Measurements from ENCODE around the gene CDCA7L. TPM values are rescaled to one million over a fixed set of nuclear protein-coding genes. Genes with fewer than 3 reads are reported as not detected.

Gene CDCA7L
- 10 to 100 TPM; 26.6 to 34.9 (median 31.1) TPM for total RNA-seq
- polyA plus RNA-seq = 10 to 100 TPM; 15.4 to 38.6 (median 19.5) TPM
- long read RNA-seq, donor 1, partial matches to known transcripts = 0 of 6 reads
- long read RNA-seq, donor 1, other reads (novel, unspliced or antisense) = 0 of 6 reads
- long read RNA-seq, donor 2, partial matches to known transcripts = 0 of 3 reads
- long read RNA-seq, donor 2, other reads (novel, unspliced or antisense) = 0 of 3 reads

DNA sequence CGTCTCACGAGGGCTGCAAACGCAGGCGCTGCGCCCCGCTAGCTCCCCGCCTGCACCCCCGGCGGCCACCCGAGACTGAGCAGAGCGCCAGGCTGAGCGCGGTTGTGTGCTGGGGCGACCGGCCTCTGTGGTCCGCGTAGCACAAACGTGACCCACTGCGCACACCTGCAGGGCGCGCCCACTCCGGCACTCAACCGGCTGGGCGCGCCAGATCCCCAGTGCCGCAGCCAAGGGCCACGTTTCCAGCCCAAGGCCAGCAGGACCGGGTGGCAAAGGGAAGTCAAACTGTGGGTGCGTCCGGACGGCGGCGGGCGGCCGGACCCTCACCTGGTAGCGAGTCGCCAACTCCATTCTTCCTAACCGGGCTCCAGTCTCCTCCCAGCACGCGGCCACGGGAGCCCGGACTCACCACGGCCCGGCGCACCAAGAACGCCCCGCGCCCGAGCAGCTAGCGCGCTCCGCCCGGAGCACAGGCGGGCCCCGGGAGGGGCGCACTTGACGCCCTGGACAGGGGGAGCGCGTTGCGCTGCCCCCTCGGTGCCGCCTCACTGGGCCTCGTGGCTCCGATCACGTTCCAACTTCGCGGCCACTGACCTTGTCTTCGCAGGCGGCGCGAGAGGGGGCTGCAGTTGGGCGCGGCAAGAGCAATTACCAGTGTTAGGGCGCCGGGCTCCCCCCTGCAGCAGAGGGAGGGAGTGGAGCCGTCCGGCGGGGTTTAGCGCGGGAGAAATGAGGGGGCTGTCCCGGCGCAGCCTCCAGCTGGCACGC is at the start of gene CDCA7L:
CDCA7L (minus strand) TSS at position 446 of the 768 bp plus-strand sequence; CDS start at position 351, 95 bp downstream.
- no peaks in the 10 kb centered on the region for H3K9me3 ChIP-seq
- 0 to 2% (median 1%) methylated on average over 28 to 83 of the region's 83 CpGs for whole genome bisulfite sequencing, 5 donors
- TF ChIP-seq, protein P1, sequence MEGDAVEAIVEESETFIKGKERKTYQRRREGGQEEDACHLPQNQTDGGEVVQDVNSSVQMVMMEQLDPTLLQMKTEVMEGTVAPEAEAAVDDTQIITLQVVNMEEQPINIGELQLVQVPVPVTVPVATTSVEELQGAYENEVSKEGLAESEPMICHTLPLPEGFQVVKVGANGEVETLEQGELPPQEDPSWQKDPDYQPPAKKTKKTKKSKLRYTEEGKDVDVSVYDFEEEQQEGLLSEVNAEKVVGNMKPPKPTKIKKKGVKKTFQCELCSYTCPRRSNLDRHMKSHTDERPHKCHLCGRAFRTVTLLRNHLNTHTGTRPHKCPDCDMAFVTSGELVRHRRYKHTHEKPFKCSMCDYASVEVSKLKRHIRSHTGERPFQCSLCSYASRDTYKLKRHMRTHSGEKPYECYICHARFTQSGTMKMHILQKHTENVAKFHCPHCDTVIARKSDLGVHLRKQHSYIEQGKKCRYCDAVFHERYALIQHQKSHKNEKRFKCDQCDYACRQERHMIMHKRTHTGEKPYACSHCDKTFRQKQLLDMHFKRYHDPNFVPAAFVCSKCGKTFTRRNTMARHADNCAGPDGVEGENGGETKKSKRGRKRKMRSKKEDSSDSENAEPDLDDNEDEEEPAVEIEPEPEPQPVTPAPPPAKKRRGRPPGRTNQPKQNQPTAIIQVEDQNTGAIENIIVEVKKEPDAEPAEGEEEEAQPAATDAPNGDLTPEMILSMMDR (IDR thresholded peaks at IDR 0.05 in 8 of 11, conservative IDR thresholded peaks at IDR 0.05 in 3 of 11) = peak in 3 of 11 experiments; percentile 5 to 30 (median 11)
- peak in 2 of 3 donors; percentile 22 to 29 for TF ChIP-seq POLR2A (IDR thresholded peaks at IDR 0.05)
- TF ChIP-seq POLR2AphosphoS5 (IDR thresholded peaks at IDR 0.05) = peak; percentile 86 to 92 (median 87)
- peak within 1 kb of the TSS; percentile 36 to 84 (median 68) for H3K4me3 ChIP-seq
- DNase-seq = peak; percentile 95
- H3K4me1 ChIP-seq = peaks cover 0 to 84% (median 64%) of the 10 kb centered on the region in 6 donors
- intact Hi-C loops (cut with DNase I; ENCODE audit: low total_unique reads) = no loop called here
- no peaks in the 10 kb centered on the region for H3K36me3 ChIP-seq
- peak within 1 kb of the TSS; percentile 58 to 91 (median 84) for H3K27ac ChIP-seq
- H3K27me3 ChIP-seq (replicated peaks in 1 of 7) = peaks cover 0 to 30% (median 9%) of the 10 kb centered on the region in 7 donors

- intact Hi-C loops (cut with DNase I; ENCODE audit: low total_unique reads) = no loop called here
- Histone ChIP-seq H3K27ac (no peak overlapping the region), H3K4me3 (no peak overlapping the region), H3K4me1 (no peaks in the 10 kb centered on the region), H3K27me3 (replicated peaks in 1 of 7) (no peaks in the 10 kb centered on the region), H3K36me3 (no peaks in the 10 kb centered on the region), H3K9me3 (no peaks in the 10 kb centered on the region)
- TF ChIP-seq POLR2AphosphoS5 (IDR thresholded peaks at IDR 0.05) (no peak), POLR2A (IDR thresholded peaks at IDR 0.05) (no peak)
- TF ChIP-seq, protein P1 (IDR thresholded peaks at IDR 0.05 in 8 of 11, conservative IDR thresholded peaks at IDR 0.05 in 3 of 11) = no peak
- DNase-seq = no peak
- 82 to 95% (median 92%) methylated on average over 5 of the region's 5 CpGs for WGBS, 5 donors
Observed at GRCh38 chr7:21986096-21986495, 40.4 kb upstream of the CDCA7L start.

GRCh38 chr7:21984042-21984441 is 38.3 kb upstream of the CDCA7L start:
- H3K9me3 ChIP-seq = no peaks in the 10 kb centered on the region
- no peak overlapping the region for H3K4me3 ChIP-seq
- no peaks in the 10 kb centered on the region for H3K36me3 ChIP-seq
- intact Hi-C loops (cut with DNase I; ENCODE audit: low total_unique reads) = no loop called here
- TF ChIP-seq, protein P1 (IDR thresholded peaks at IDR 0.05 in 8 of 11, conservative IDR thresholded peaks at IDR 0.05 in 3 of 11) = no peak
- TF ChIP-seq POLR2A (IDR thresholded peaks at IDR 0.05) (no peak), POLR2AphosphoS5 (IDR thresholded peaks at IDR 0.05) (no peak)
- H3K27ac ChIP-seq = no peak overlapping the region
- DNase-seq = no peak
- H3K27me3 ChIP-seq (replicated peaks in 1 of 7) = no peaks in the 10 kb centered on the region
- 67 to 82% (median 75%) methylated on average over 2 of the region's 2 CpGs for WGBS, 5 donors
- no peaks in the 10 kb centered on the region for H3K4me1 ChIP-seq

GRCh38 chr7:21983056-21983455 is 37.4 kb upstream of the CDCA7L start:
- no peak overlapping the region for H3K27ac ChIP-seq
- TF ChIP-seq POLR2A (IDR thresholded peaks at IDR 0.05) (no peak), POLR2AphosphoS5 (IDR thresholded peaks at IDR 0.05) (no peak)
- TF ChIP-seq, protein P1 (IDR thresholded peaks at IDR 0.05 in 8 of 11, conservative IDR thresholded peaks at IDR 0.05 in 3 of 11) = no peak
- 84 to 96% (median 90%) methylated on average over 2 of the region's 2 CpGs for WGBS, 5 donors
- intact Hi-C loops (cut with DNase I; ENCODE audit: low total_unique reads) = no loop called here
- no peaks in the 10 kb centered on the region for H3K4me1 ChIP-seq
- H3K36me3 ChIP-seq = no peaks in the 10 kb centered on the region
- no peak overlapping the region for H3K4me3 ChIP-seq
- H3K27me3 ChIP-seq (replicated peaks in 1 of 7) = no peaks in the 10 kb centered on the region
- DNase-seq = no peak
- no peaks in the 10 kb centered on the region for H3K9me3 ChIP-seq
